Mesothelial cell of epicardium (in vitro differentiated cells): Measurements from ENCODE around the gene ZNF548. TPM values are rescaled to one million over a fixed set of nuclear protein-coding genes. Genes with fewer than 3 reads are reported as not detected.
A peak's percentile ranks its signal among the peaks of the same experiment; 100 is the strongest.

Experiments used
- DNase-seq, 2 experiments: peaks; one replicate each; pipeline ENCODE4 v3.0.0; 2021; ENCODE audit warnings: low spot score in 2 of 2; ENCODE audit not compliant: unreplicated experiment in 2 of 2
- H3K27ac Mint-ChIP-seq: 2 replicates; pipeline ENCODE4 v1.8.0; 2021; ENCODE audit warnings: mixed read lengths
- H3K27me3 Mint-ChIP-seq: 2 replicates; pipeline ENCODE4 v1.8.0; 2021; ENCODE audit warnings: low read depth, mixed read lengths
- H3K36me3 Mint-ChIP-seq: 2 replicates; pipeline ENCODE4 v1.8.0; 2021; ENCODE audit warnings: mixed read lengths
- H3K4me1 Mint-ChIP-seq: 2 replicates; pipeline ENCODE4 v1.8.0; 2021; ENCODE audit warnings: mixed read lengths
- H3K4me3 Mint-ChIP-seq: 2 replicates; pipeline ENCODE4 v1.8.0; 2021; ENCODE audit warnings: mild to moderate bottlenecking, moderate library complexity, mixed read lengths
- H3K9me3 Mint-ChIP-seq: 2 replicates; pipeline ENCODE4 v1.8.0; 2021; ENCODE audit warnings: mixed read lengths
- CTCF ChIP-seq: fragments of 200-600 bp; sonication (generic); IDR thresholded peaks from one replicate; pipeline ENCODE4 v1.5.0; 2021; ENCODE audit warnings: antibody characterized with exemption; ENCODE audit not compliant: unreplicated experiment
- total RNA-seq: library from RNA; stranded (reverse); gene quantifications from 3 replicates; pipeline ENCODE4 v1.2.1, GENCODE V29; 2021

The ZNF548 gene
- total RNA-seq, 1 donor from 2014 or later = 39.1 TPM

GRCh38 chr19:57380923-57381322, 8.7 kb upstream of the ZNF548 start:
- Mint-ChIP-seq H3K4me1 (no peaks in the 10 kb centered on the region), H3K27ac (no peak overlapping the region), H3K9me3 (peaks cover 44% of the 10 kb centered on the region), H3K4me3 (no peak overlapping the region), H3K36me3 (peaks cover 41% of the 10 kb centered on the region), H3K27me3 (peaks cover 6% of the 10 kb centered on the region)
- no peak for TF ChIP-seq CTCF
- no peak for DNase-seq

DNA sequence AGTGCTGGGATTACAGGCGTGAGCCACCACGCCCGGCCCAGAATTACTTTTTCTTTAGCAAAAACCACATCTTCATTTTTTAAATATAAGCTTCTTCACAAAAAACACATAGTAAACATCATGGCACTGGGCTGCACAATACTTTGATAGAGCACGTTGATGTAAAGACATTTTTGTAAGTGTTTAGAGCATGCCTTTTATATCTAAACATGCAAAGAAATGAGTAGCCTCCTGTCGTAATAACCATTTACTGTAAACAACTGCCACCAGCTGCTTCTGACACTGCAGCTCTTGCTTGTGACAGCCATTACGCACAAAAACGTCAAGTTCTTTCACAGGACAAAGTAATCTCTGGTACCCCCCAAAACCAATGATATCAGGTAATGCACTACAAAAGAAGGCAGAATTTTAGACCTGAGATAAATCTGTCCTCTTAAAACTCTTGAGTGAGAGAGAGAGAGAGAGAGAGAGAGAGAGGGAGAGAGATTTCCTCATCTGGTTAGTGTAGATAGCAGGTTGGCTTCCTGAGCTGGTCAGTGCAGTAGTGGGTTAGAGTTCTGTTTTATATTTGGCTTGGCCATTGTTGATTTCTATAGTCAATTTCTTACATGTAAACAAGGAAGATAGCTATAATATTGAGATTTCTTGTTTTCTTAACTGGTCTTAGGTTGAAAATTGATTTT, 6.7 kb upstream of the ZNF548 start:
- Mint-ChIP-seq H3K9me3 (peaks cover 26% of the 10 kb centered on the region), H3K4me1 (no peaks in the 10 kb centered on the region), H3K36me3 (peaks cover 21% of the 10 kb centered on the region), H3K27me3 (peaks cover 9% of the 10 kb centered on the region), H3K27ac (no peak overlapping the region), H3K4me3 (no peak overlapping the region)
- no peak for DNase-seq
- TF ChIP-seq CTCF = no peak

DNA sequence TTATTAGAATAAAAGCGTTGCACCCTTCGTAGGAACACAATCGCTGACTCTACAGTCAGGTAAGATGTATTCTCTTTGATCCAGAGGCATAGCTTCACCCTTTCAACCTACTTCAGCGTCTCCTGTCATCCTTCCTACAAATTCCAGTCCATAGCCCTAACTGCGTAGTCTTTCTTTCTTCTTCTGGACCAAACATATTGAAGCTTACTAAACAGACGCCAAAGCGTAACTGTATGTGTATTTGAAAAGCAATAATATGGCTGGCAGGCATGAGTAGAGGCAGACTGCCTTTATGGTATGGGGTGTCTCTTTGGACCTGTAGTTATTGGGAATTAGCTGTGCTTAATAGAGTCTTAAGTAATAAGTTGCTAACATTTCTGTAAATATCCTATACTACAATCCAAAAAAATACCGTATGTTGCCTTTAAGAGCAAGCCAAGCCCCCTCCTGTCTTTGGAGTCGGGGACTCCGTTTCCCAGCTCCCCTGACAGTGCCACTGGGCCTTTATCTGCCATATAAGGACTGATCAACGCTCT, 392 bp upstream of the ZNF548 start:
- TF ChIP-seq CTCF = no peak
- DNase-seq = no peak
- H3K36me3 Mint-ChIP-seq = peaks cover 16% of the 10 kb centered on the region
- H3K27me3 Mint-ChIP-seq = peaks cover 3% of the 10 kb centered on the region
- H3K4me1 Mint-ChIP-seq = peaks cover 15% of the 10 kb centered on the region
- peak overlapping the region; percentile 93 for H3K4me3 Mint-ChIP-seq
- H3K27ac Mint-ChIP-seq = peak overlapping the region; percentile 98
- no peaks in the 10 kb centered on the region for H3K9me3 Mint-ChIP-seq

GRCh38 chr19:57395710-57396109, 6.1 kb downstream of the ZNF548 start:
- Mint-ChIP-seq H3K9me3 (peaks cover 30% of the 10 kb centered on the region), H3K27me3 (no peaks in the 10 kb centered on the region), H3K36me3 (peaks cover 77% of the 10 kb centered on the region), H3K4me1 (peaks cover 8% of the 10 kb centered on the region), H3K4me3 (no peak overlapping the region), H3K27ac (no peak overlapping the region)
- TF ChIP-seq CTCF = no peak
- DNase-seq = no peak

DNA sequence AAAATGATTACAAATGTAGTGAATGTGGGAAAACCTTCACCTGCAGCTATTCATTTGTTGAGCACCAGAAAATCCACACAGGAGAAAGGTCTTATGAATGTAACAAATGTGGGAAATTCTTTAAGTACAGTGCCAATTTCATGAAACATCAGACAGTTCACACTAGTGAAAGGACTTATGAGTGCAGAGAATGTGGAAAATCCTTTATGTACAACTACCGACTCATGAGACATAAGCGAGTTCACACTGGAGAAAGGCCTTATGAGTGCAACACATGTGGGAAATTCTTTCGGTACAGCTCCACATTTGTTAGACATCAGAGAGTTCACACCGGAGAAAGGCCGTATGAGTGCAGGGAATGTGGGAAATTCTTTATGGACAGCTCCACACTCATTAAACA, 9.2 kb downstream of the ZNF548 start:
- Mint-ChIP-seq H3K9me3 (peaks cover 47% of the 10 kb centered on the region), H3K4me3 (no peak overlapping the region), H3K27ac (no peak overlapping the region), H3K27me3 (no peaks in the 10 kb centered on the region), H3K4me1 (no peaks in the 10 kb centered on the region), H3K36me3 (peaks cover 83% of the 10 kb centered on the region)
- no peak for TF ChIP-seq CTCF
- no peak for DNase-seq
